Effector memory CD8-positive, alpha-beta T cell (primary cell): ENCODE results near the gene TRIM61.
A peak's percentile ranks its signal among the peaks of the same experiment; 100 is the strongest.
"Not testable (repeated sequence)": the region's sequence is repeated elsewhere in the genome, so short reads cannot be mapped to it uniquely, and the experiment has no call there.

Experiments
- ATAC-seq: fragments of 150-1000 bp; cut with Tn5 transposase; replicated peaks from 2 replicates; pipeline ENCODE4 v1.10.0; 2021; ENCODE audit warnings: mild to moderate bottlenecking, moderate library complexity
- DNase-seq, 3 experiments: peaks; one replicate each; pipeline ENCODE4 v3.0.0; 2021
- H3K27ac Mint-ChIP-seq, 2 donors: one replicate each; pipeline ENCODE4 v1.8.0; 2022; ENCODE audit warnings: mild to moderate bottlenecking in 2 of 2, mixed read lengths in 2 of 2, moderate library complexity in 2 of 2
- H3K27me3 Mint-ChIP-seq, 2 donors: one replicate each; pipeline ENCODE4 v1.8.0; 2022; ENCODE audit warnings: mixed read lengths in 2 of 2
- H3K36me3 Mint-ChIP-seq: one replicate; pipeline ENCODE4 v1.8.0; 2022; ENCODE audit warnings: mild to moderate bottlenecking, moderate library complexity, mixed read lengths; ENCODE audit not compliant: insufficient read depth
- H3K4me1 Mint-ChIP-seq, 2 donors: one replicate each; pipeline ENCODE4 v1.8.0; 2022; ENCODE audit warnings: low read depth in 2 of 2, mixed read lengths in 2 of 2
- H3K4me3 Mint-ChIP-seq, 2 donors: one replicate each; pipeline ENCODE4 v1.8.0; 2022; ENCODE audit warnings: mild to moderate bottlenecking in 2 of 2, mixed read lengths in 2 of 2, moderate library complexity in 2 of 2
- H3K9me3 Mint-ChIP-seq, 2 donors: one replicate each; pipeline ENCODE4 v1.8.0; 2022; ENCODE audit warnings: mixed read lengths in 2 of 2
- total RNA-seq, 9 experiments: gene quantifications; one replicate each; lab custom pipeline; 2026; lab: John Stamatoyannopoulos, UW

TRIM61 gene
- total RNA-seq, result 0 to 4.2 (median 2.7) reads per million in 9 experiments

DNA sequence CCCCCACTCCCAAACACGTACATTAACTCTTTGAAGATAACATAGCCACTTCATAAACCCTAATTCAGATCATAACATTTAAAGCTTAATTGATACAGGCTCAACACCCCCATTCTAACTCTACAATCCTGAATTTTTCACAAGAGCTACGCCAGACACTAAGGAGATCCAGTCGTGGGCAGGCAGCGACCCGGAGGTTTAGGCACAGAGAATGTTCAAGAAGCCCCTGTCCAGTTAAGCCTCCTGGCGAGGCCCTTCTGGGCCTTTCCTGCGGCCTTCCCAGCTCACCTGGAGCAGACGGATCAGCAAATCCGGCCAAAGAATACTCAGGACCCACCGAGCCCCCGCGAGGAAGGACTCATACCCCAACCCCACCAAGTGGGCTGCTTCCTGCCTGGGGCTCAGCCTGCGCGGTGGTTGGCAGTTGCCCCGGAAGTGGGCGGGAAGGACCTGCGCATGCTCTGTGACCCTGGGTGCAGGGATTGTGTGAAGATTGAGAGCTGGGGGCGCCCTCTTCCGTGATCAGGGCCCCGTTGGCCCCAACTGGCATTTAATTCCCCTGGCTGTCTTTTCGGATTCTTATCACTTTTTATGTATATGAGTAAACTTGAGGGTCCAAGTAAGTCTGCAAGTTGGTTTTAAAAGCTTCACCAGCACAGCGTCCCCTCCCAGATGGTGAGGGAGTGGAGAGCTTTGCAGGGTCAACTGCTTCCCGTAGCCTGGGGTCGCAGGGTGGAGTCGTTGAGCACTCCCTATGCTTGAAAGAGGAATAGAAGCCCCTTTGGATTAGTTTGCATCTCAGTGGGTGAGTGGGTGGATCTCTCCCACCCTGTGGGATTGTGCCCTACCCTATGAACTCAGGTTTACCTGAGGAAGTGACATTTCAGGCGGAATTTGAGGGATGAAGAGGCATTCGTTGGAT is at the start of gene TRIM61:
Gene TRIM61, minus strand, starts transcription at position 415 of the 922 bp plus-strand sequence. CDS start 7,655 bp downstream, outside the sequence.
- Mint-ChIP-seq H3K36me3 (peaks cover 2% of the 10 kb centered on the region), H3K9me3 (no peaks in the 10 kb centered on the region), H3K4me3 (peak within 1 kb of the TSS; percentile 77 to 87), H3K4me1 (peaks cover 9 to 20% of the 10 kb centered on the region in 2 donors), H3K27me3 (no peaks in the 10 kb centered on the region), H3K27ac (peak within 1 kb of the TSS; percentile 75 to 92)
- DNase-seq (peak; percentile 23 to 34 (median 28)), ATAC-seq (peak; percentile 84)

DNA sequence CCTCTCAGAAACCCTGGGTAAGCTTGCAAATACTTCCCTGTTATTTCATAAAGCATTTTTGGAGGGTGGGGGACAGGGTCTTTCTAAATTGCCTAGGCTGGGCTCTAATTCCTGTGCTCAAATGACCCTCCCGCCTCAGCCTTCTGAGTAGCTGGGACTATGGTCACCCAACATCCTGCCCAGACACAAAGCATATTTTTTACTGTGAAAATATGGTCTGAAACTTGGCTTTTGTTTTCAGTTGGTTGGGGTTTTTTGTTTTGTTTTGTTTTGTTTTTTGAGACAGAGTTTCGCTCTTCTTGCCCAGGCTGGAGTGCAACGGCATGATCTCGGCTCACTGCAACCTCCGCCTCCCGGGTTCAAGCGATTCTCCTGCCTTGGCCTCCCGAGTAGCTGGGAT is 48.3 kb upstream of the TRIM61 start:
- not testable (repeated sequence) for H3K4me3 Mint-ChIP-seq, H3K36me3 Mint-ChIP-seq, H3K4me1 Mint-ChIP-seq, ATAC-seq, H3K27ac Mint-ChIP-seq, H3K9me3 Mint-ChIP-seq, DNase-seq
- H3K27me3 Mint-ChIP-seq, result peaks cover 13 to 21% of the 10 kb centered on the region in 2 donors

DNA sequence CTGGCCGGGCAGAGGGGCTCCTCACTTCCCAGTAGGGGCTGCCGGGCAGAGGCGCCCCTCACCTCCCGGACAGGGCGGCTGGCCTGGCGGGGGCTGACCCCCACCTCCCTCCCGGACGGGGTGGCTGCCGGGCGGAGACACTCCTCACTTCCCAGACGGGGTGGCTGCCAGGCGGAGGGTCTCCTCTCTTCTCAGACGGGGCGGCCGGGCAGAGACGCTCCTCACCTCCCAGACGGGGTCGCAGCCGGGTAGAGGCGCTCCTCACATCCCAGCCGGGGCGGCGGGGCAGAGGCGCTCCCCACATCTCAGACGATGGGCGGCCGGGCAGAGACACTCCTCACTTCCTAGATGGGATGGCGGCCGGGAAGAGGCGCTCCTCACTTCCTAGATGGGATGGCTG is 42.5 kb upstream of the TRIM61 start:
- not testable (repeated sequence) for ATAC-seq, H3K36me3 Mint-ChIP-seq, H3K9me3 Mint-ChIP-seq, H3K4me3 Mint-ChIP-seq, H3K4me1 Mint-ChIP-seq, DNase-seq, H3K27ac Mint-ChIP-seq
- peaks cover 0 to 11% of the 10 kb centered on the region in 2 donors for H3K27me3 Mint-ChIP-seq

DNA sequence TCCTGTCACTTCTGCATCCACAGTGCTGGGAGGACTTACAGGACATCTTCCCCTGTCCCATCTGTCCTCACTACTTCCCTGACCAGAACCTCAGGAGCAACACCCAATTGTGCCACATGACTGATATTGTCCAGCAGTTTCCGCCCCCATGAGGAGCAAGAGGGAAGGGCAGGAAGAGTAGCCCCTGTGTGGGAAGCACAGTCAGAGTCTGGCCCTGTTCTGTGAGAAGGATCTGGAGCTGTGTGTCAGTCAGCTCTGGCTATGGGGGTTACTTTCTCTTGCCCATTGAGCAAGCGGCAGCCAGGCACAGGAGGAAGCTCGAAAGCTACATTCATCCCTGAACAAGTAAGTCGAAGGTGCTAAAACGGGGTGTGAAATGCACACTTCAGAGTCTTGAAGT is 39.5 kb upstream of the TRIM61 start:
- DNase-seq (no peak), ATAC-seq (no peak)
- Mint-ChIP-seq H3K36me3 (no peaks in the 10 kb centered on the region), H3K4me3 (no peak overlapping the region), H3K27ac (no peak overlapping the region), H3K4me1 (peaks cover 0 to 4% of the 10 kb centered on the region in 2 donors), H3K9me3 (no peaks in the 10 kb centered on the region), H3K27me3 (peaks cover 7 to 19% of the 10 kb centered on the region in 2 donors)

DNA sequence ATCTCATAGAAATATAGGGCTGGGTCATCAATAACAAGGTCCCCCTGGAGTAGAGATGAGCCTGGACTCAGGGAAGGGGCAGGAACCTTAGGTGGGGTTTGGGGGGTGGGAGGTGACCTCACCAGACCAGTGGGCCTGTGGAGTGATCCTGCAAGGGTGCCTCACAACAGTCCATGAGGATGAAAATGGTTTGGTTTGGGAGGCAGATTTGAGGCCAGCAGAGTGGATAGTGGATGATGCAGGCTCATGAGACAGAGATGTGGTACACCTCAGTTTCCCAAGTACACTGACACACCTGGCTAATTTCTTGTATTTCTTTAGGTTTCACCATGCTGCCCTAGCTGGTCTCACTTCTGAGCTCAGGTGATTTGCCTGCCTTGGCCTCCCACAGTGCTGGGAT is 36.2 kb upstream of the TRIM61 start:
- H3K4me1 Mint-ChIP-seq, result peaks cover 0 to 6% of the 10 kb centered on the region in 2 donors
- H3K27ac Mint-ChIP-seq, result no peak overlapping the region
- no peaks in the 10 kb centered on the region for H3K36me3 Mint-ChIP-seq
- H3K27me3 Mint-ChIP-seq, result peaks cover 16 to 47% of the 10 kb centered on the region in 2 donors
- ATAC-seq (no peak), DNase-seq (no peak)
- H3K9me3 Mint-ChIP-seq, result no peaks in the 10 kb centered on the region
- H3K4me3 Mint-ChIP-seq, result no peak overlapping the region

DNA sequence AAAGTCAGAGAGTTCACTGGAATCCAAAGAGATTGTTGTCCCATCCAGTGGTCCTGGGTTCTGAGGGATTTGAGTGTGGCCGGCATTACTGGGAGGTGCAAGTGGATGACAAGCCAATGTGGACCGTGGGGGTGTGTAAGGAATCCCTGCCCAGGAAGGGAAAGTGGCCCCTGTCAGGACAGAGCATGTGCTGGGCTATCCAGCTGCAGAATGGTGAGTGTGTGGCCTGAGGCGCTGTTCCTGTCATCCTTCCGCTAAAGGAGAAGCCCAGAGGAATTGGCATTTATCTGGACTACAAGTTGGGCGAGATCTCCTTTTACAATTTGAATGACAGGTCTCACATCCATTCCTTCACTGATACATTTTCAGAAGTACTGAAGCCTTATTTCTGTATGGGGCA is 33.9 kb upstream of the TRIM61 start:
- no peak overlapping the region for H3K27ac Mint-ChIP-seq
- H3K27me3 Mint-ChIP-seq, result peaks cover 22 to 60% of the 10 kb centered on the region in 2 donors
- DNase-seq, result no peak
- H3K4me1 Mint-ChIP-seq, result peaks cover 0 to 2% of the 10 kb centered on the region in 2 donors
- no peaks in the 10 kb centered on the region for H3K36me3 Mint-ChIP-seq
- ATAC-seq, result no peak
- no peaks in the 10 kb centered on the region for H3K9me3 Mint-ChIP-seq
- H3K4me3 Mint-ChIP-seq, result no peak overlapping the region

DNA sequence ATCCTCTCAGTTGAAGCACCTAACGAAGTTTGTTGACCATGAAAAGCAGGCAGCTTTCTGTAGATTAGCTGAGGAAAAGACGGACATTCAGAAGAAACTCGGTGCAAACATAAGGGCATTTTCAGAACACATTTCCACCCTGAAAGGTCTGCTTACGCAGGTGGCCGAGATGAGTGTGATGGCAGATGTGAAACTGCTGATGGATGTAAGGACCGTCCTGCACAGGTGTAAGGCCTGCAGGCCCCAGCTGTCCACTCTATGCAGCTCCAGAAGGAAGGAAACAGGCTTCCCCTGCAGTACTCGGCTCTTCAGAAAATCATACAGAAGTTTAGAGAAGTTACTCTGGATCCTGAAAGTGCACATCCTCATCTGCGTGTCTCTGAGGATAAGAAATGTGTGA is 33.5 kb upstream of the TRIM61 start:
- no peaks in the 10 kb centered on the region for H3K36me3 Mint-ChIP-seq
- H3K9me3 Mint-ChIP-seq, result no peaks in the 10 kb centered on the region
- peaks cover 0 to 2% of the 10 kb centered on the region in 2 donors for H3K4me1 Mint-ChIP-seq
- H3K4me3 Mint-ChIP-seq, result no peak overlapping the region
- no peak overlapping the region for H3K27ac Mint-ChIP-seq
- peaks cover 26 to 59% of the 10 kb centered on the region in 2 donors for H3K27me3 Mint-ChIP-seq
- ATAC-seq (no peak), DNase-seq (no peak)

DNA sequence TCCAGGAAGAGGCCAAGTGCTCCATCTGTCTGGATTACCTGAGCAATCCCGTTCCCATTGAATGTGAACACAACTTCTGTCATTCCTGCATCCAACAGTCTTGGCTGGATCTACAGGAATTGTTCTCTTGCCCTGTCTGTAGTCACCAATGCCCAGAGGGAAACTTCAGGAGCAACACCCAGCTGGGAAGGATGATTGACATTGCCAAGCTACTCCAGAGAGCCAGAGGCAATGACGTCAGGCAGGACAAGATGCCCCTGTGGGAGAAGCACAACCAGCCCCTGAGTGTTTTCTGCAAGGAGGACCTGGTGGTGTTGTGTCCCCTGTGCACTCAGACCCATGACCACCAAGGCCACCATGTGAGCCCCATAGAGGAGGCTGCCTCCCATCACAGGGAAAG is 33.0 kb upstream of the TRIM61 start:
- no peak for DNase-seq
- H3K27ac Mint-ChIP-seq, result no peak overlapping the region
- no peaks in the 10 kb centered on the region for H3K9me3 Mint-ChIP-seq
- no peaks in the 10 kb centered on the region for H3K36me3 Mint-ChIP-seq
- peaks cover 27 to 60% of the 10 kb centered on the region in 2 donors for H3K27me3 Mint-ChIP-seq
- no peak for ATAC-seq
- H3K4me3 Mint-ChIP-seq, result no peak overlapping the region
- H3K4me1 Mint-ChIP-seq, result peaks cover 0 to 2% of the 10 kb centered on the region in 2 donors

DNA sequence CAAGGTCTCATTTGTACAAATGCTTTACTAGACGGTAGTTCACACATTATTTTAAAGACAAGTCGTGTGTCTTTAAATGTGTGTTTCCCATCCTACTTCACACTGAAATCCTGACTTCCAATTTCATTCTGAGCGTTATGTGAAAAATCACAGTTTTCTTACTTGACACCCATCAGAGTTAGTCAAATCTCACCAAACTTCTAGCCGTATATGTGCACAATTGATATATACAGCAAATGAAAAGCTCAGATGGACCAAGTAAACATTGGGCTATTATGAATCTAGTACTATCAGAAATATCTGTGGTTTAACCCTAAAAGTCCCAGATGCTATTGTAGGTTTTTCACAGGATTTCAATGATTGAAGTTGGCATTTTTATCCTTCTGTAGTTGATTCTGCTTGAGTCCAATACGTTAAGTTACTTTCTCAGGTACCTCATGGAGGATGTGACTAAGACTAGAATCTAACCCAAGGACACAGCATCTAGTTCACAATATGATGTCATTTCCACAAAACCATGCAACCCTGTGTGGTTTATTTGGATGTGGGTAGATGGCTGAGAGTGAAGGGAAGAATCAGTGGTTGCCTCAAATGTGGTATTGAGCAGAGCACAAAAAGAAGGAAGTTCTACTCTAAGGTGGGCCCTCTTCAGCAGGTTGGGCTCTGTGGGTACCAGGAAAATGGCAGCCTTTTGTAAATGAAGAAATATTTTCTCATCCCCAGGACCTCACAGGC is 32.2 kb upstream of the TRIM61 start:
- H3K4me1 Mint-ChIP-seq, result peaks cover 0 to 2% of the 10 kb centered on the region in 2 donors
- H3K27ac Mint-ChIP-seq, result no peak overlapping the region
- DNase-seq, result no peak

DNA sequence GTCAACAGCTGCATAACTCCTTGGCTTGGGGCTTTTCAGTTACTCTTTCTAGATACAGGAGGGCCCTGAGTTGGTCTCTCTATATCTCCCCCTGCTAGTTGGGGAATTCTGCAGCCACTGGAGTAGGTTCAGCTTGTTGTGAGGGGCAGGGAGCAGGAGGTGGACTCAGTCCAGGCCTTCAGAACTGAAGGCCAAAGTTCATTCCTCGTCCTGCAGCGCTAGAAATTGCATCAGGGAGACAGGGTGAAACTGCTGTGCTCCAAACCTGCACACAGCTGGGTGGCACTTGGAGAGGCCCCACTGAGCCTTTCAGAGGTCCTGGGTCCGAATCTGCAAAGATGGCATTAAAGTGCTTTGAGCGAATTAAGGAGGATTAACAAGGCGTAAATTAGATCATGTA is 29.4 kb upstream of the TRIM61 start:
- H3K4me1 Mint-ChIP-seq, result peaks cover 0 to 2% of the 10 kb centered on the region in 2 donors
- H3K27me3 Mint-ChIP-seq, result peaks cover 20 to 61% of the 10 kb centered on the region in 2 donors
- H3K9me3 Mint-ChIP-seq, result no peaks in the 10 kb centered on the region
- ATAC-seq, result no peak
- H3K36me3 Mint-ChIP-seq, result no peaks in the 10 kb centered on the region
- no peak overlapping the region for H3K27ac Mint-ChIP-seq
- no peak overlapping the region for H3K4me3 Mint-ChIP-seq
- DNase-seq, result no peak

More for the DNA sequence above, 32.2 kb upstream of the TRIM61 start:
- peak; percentile 19 for ATAC-seq
- H3K36me3 Mint-ChIP-seq, result no peaks in the 10 kb centered on the region
- H3K4me3 Mint-ChIP-seq, result no peak overlapping the region
- H3K9me3 Mint-ChIP-seq, result no peaks in the 10 kb centered on the region
- peaks cover 27 to 69% of the 10 kb centered on the region in 2 donors for H3K27me3 Mint-ChIP-seq

DNA sequence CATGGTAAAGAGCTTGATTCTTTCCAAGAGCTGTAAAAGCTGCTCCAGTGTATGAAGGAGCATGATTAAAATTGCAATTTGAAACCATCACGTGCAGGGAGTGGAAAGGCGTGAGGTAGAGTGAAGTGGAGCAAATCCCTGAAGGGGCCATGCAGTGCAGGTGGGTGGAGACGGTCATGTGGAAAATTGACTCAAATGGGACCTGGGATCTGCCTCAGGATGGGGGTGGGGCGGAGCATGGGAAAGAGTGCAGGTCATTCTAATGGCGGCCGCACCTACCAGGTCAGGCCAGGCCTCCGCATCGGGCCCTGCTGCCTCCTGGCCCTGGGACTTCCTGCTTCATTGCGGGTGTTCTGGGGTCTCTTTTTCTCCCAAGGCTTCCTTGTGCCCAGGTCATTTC is 29.0 kb upstream of the TRIM61 start:
- Mint-ChIP-seq H3K27me3 (peaks cover 19 to 59% of the 10 kb centered on the region in 2 donors), H3K9me3 (no peaks in the 10 kb centered on the region), H3K27ac (no peak overlapping the region), H3K4me1 (peaks cover 0 to 2% of the 10 kb centered on the region in 2 donors), H3K4me3 (no peak overlapping the region), H3K36me3 (no peaks in the 10 kb centered on the region)
- DNase-seq (no peak), ATAC-seq (no peak)

DNA sequence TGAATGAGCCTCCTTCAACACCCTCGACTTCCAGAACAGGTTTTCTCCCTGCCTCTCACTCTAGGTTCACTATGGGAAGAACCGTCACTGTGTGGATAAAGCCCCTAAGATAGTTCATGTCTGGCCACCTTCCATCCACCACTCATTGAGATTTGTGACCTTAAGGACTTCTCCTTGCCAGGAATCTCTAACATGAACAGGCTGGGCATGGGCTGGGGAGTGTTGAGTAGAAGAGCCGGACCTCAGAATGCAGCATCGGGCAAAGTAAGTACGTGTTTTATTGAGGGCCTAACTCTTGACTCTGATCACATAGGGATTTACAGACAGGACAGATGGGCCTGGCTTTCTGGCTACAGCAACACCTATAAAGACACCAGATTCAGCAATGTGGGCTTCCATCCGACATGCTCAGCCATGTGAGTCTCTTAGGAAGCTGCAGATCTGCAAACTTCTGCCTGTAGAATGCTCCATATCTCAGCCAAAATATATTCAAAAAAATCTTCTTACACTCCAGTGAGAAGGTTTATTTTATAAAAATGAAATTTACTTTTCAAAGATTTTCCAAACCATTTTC is 28.0 kb upstream of the TRIM61 start:
- Mint-ChIP-seq H3K9me3 (no peaks in the 10 kb centered on the region), H3K27me3 (peaks cover 11 to 49% of the 10 kb centered on the region in 2 donors), H3K4me1 (peaks cover 0 to 2% of the 10 kb centered on the region in 2 donors), H3K36me3 (no peaks in the 10 kb centered on the region), H3K27ac (no peak overlapping the region), H3K4me3 (no peak overlapping the region)
- no peak for DNase-seq
- no peak for ATAC-seq

DNA sequence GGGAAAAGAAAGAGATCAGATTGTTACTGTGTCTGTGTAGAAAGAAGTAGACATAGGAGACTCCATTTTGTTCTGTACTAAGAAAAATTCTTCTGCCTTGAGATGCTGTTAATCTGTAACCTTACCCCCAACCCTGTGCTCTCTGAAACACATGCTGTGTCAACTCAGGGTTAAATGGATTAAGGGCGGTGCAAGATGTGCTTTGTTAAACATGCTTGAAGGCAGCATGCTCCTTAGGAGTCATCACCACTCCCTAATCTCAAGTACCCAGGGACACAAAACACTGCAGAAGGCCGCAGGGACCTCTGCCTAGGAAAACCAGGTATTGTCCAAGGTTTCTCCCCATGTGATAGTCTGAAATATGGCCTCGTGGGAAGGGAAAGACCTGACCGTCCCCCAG is 24.5 kb upstream of the TRIM61 start:
- not testable (repeated sequence) for ATAC-seq, H3K4me1 Mint-ChIP-seq, DNase-seq, H3K36me3 Mint-ChIP-seq, H3K9me3 Mint-ChIP-seq, H3K4me3 Mint-ChIP-seq, H3K27ac Mint-ChIP-seq
- peaks cover 25 to 43% of the 10 kb centered on the region in 2 donors for H3K27me3 Mint-ChIP-seq
